ENCODE results near the gene ATF1.

Gene ATF1

GRCh38 chr12:50763639-50764285 lies at the start of gene ATF1:
Gene ATF1, plus strand, starts transcription at chr12:50764101. Its CDS starts 16,045 bp downstream, at chr12:50780146.
- peak; percentile 77 to 91 for DNase-seq

DNA sequence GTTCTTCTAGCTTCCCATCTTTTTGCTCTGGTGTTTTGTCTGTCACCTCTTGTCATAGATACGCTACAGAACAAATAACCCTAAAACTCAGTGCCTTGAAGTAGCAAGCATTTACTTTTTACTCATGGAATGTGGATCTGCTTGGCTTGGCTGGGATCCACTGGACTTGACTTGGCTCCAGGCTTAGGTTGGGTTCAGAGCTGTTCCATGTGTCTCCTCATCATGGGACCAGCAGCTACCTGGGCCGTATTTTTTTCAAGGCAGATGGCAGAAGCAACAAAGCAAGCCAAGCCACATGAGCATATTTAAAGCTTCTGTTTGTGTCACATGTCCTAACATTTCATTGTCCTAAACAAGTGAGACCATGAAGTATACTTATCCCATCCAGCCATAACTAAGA lies 48.7 kb upstream of the ATF1 start:
- no peak for DNase-seq

- DNase-seq, result no peak
Observed at GRCh38 chr12:50718760-50719159, 45.1 kb upstream of the ATF1 start.

- no peak for DNase-seq
Observed at GRCh38 chr12:50720085-50720484, 43.8 kb upstream of the ATF1 start.

GRCh38 chr12:50720501-50720900 lies 43.4 kb upstream of the ATF1 start:
- DNase-seq, result no peak

- DNase-seq, result no peak
Observed at GRCh38 chr12:50723865-50724264, 40.0 kb upstream of the ATF1 start.

DNA sequence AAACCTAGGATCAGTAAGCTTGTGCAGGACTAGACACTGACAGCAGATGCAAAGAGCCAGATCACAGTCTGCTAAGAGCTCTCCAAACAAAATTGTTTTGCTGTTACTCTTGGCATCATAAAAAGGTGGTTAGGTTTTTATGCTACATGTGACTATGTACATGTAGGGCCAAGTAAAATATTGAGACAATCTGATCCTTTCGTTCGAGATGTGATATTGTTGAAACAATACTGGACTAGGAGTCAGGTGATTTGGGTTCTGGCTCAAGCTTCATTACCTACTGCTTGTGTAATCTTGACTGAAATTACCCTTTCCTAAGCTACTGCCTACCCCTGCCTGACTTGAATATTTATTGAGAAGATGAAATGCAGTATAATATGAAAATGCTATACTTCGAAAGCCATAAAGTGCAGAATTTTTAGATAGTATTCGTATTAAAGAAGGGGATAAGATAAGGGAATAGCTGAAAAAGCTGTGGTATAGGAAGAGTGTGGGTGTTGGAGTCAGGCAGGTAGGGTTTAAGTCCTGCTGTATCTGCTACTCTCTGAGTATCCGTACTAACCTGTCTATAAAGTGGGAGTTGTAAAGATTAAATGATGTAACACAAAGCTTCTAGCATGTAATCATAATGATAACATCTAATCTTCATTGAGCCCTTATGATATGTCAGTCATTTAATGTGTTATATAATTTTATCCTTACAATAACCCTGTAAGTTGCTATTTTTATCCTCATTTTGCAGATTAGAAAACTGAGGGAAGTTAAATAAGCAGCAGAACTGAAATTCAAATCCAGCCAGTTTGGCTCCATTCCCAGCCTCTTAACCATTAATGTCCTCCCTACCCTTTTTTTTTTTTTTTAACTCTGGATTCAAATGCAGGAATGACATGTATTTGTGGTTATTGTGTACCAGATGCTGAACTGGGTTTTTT lies 38.6 kb upstream of the ATF1 start:
- no peak for DNase-seq

GRCh38 chr12:50727466-50727865 lies 36.4 kb upstream of the ATF1 start:
- DNase-seq, result no peak

- no peak for DNase-seq
Observed at GRCh38 chr12:50728417-50728816, 35.5 kb upstream of the ATF1 start.

DNA sequence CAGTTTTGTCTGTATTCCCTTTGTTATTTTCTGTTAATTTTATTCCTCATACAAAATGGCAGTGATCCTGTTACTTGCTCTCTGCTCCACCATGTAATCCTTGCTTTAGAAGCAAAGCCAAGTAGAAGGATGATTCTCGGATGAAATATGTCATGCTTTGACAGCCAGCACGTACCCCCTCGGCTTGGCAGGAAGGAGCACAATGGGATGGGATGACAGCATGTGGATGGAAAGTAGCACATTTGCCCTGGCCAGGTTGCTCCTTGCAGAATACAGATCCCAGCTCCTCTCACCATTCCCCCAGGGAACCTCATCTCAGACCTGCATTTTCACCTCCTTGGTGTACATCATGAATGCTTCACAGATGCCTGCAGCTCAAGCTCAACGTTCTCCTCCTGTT lies 35.1 kb upstream of the ATF1 start:
- no peak for DNase-seq

GRCh38 chr12:50732591-50732990 lies 31.3 kb upstream of the ATF1 start:
- no peak for DNase-seq

DNA sequence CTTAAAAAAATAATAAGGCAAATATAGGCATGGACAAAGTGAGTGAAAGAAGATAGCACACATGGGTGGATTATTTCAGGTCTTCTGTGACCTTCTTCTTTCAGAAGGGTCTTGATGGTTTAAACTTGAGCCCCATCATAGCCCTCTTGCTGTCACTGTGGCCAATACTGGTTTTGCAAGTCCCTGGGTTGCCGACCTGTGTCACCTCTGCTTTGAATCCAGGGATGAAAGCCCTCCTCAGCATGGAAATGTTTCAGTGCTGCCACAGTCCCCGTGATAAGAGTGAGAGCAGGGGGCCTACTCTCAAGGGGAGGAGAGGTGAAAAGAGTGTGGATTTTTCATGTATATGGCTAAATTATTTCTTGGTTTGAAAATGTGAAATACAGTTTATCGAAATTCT lies 30.2 kb upstream of the ATF1 start:
- DNase-seq, result no peak

GRCh38 chr12:50734409-50735263 lies 29.3 kb upstream of the ATF1 start:
- DNase-seq, result peak in 1 of 2 experiments; percentile 40

- DNase-seq, result no peak
Observed at GRCh38 chr12:50739611-50740010, 24.3 kb upstream of the ATF1 start.

GRCh38 chr12:50740307-50740706 lies 23.6 kb upstream of the ATF1 start:
- DNase-seq, result no peak

DNA sequence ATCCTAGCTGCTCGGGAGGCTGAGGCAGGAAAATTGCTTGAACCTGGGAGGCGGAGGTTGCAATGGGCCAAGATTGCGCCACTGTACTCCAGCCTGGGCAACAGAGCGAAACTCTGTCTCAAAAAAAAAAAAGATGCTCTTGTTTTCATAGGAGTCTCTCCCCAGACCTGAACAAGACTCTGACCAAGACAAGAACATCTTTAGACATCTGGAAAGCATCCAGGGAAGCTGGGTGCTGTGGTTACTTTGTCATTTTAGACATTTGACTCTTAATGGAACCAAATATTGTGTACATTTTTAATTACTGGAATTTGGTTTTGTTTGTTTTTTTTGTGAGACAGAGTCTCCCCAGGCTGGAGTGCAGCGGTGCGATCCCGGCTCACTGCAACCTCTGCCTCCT lies 21.1 kb upstream of the ATF1 start:
- DNase-seq, result no peak

- no peak for DNase-seq
Observed at GRCh38 chr12:50745861-50746260, 18.0 kb upstream of the ATF1 start.

DNA sequence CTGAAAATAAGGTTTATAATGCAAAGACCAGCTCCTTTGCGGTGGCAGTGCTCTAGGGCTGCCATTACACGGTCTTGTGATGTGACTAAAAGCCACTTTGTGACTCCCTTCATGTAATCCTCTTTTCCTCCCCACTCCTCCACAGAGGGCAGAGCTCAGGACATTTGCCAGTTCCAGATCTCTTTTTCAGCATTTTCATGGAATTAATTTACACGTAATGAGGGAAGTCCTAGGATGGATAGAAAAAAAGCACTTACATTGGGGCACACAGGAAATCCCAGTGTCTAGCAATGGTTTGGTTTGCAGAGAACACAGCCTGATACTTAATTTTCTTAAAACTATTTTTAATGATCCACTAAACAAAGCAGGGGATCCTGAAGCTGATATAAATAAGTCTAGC lies 17.5 kb upstream of the ATF1 start:
- DNase-seq, result no peak

GRCh38 chr12:50747817-50748216 lies 16.1 kb upstream of the ATF1 start:
- DNase-seq, result no peak

DNA sequence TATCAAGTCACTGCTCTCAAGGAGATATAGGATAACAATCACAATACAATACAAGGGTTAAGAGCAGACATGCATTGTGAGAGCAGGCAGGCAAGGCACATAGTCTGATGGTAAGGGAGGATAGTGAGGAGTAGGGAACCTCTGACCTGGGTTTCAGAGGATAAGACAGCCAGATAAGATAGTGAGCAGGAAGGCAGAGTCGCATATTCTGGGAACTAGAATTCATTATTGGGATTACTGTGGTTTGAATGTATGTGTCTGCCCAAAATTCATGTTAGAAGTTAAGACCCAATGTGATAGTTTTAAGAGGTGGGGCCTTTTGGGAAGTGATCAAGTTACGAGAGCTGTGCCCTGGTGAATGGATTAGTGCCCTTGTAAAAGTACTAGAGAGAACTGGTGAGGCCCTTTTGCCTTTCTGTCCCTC lies 14.4 kb upstream of the ATF1 start:
- DNase-seq, result no peak

DNA sequence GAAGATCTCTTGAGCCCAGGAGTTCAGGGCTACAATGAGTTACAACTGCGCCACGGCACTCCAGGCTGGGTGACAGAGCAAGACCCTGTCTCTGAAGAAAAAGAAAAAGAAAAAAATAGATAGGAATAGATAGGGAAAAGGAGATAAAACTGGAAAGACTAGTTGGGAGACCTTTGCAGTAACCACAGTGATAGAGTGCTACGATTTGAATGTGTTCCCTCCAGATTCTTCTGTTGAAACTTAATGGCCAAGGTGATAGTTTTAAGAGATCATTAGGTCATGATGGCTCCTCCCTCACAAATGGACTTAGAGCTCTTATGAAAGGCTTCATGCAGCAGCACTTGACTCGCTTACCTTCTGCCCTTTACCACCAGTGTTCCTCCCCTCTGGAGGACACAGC lies 13.5 kb upstream of the ATF1 start:
- DNase-seq, result no peak

- no peak for DNase-seq
Observed at GRCh38 chr12:50751948-50752721, 11.8 kb upstream of the ATF1 start.
